Smooth muscle cell (in vitro differentiated cells): ENCODE measurements around the gene TMEM33. TPM values are rescaled to one million over a fixed set of nuclear protein-coding genes. Genes with fewer than 3 reads are reported as not detected.

Experiments used
- DNase-seq: peaks from one replicate; lab custom pipeline; 2025; ENCODE audit not compliant: unreplicated experiment; lab: John Stamatoyannopoulos, UW
- H2AFZ ChIP-seq: fragments of 200-600 bp; sonication (generic); 2 replicates; pipeline ENCODE4 v1.6.0; 2016; ENCODE audit warnings: antibody characterized with exemption, low read depth, mild to moderate bottlenecking
- H3F3A ChIP-seq: fragments of 200-600 bp; sonication (generic); 2 replicates; pipeline ENCODE4 v1.6.0; 2017; ENCODE audit warnings: antibody characterized with exemption, low read depth
- H3K27ac ChIP-seq: fragments of 200-600 bp; sonication (generic); 2 replicates; pipeline ENCODE4 v1.5.1; 2016; ENCODE audit warnings: low read depth, mild to moderate bottlenecking
- H3K27me3 ChIP-seq: fragments of 200-600 bp; sonication (generic); 2 replicates; pipeline ENCODE4 v1.6.1; 2016; ENCODE audit warnings: low read depth, mild to moderate bottlenecking
- H3K36me3 ChIP-seq: fragments of 200-600 bp; sonication (generic); 2 replicates; pipeline ENCODE4 v1.5.1; 2016; ENCODE audit warnings: low read depth
- H3K4me1 ChIP-seq: fragments of 200-600 bp; sonication (generic); 2 replicates; pipeline ENCODE4 v1.5.1; 2016; ENCODE audit warnings: low read depth
- H3K4me2 ChIP-seq: fragments of 200-600 bp; sonication (generic); 2 replicates; pipeline ENCODE4 v1.6.0; 2016; ENCODE audit warnings: mild to moderate bottlenecking
- H3K4me3 ChIP-seq: fragments of 200-600 bp; sonication (generic); 2 replicates; pipeline ENCODE4 v1.5.1; 2016; ENCODE audit warnings: mild to moderate bottlenecking
- H3K79me2 ChIP-seq: fragments of 200-600 bp; sonication (generic); 2 replicates; pipeline ENCODE4 v1.6.0; 2016; ENCODE audit warnings: low read depth, mild to moderate bottlenecking
- H3K9ac ChIP-seq: fragments of 200-600 bp; sonication (generic); 2 replicates; pipeline ENCODE4 v1.6.0; 2016; ENCODE audit warnings: low read depth
- H3K9me3 ChIP-seq: fragments of 200-600 bp; sonication (generic); replicated peaks from 2 replicates; pipeline ENCODE4 v1.5.1; 2016; ENCODE audit warnings: low read depth
- H4K20me1 ChIP-seq: fragments of 200-600 bp; sonication (generic); 2 replicates; pipeline ENCODE4 v1.6.0; 2016; ENCODE audit warnings: low read depth
- WGBS: methylation state at CpG from one replicate; pipeline ENCODE4 v1.1.7; 2016; ENCODE audit warnings: low lambda C conversion rate; 5-methylcytosine and 5-hydroxymethylcytosine counted together
- polyA plus RNA-seq: library from polyadenylated mRNA; unstranded; fragments of >200 nt; fragmentation: Nextera tagmentation; extraction: Ambion mirVana; gene quantifications from 2 replicates; pipeline ENCODE4 v1.2.1, GENCODE V29; 2016
- total RNA-seq: library from RNA; depleted of rRNA; stranded (reverse); fragments of >200 nt; gene quantifications from 2 replicates; pipeline ENCODE4 v1.2.3, GENCODE V29; 2014
- TF ChIP-seq, protein P1 (sequence below): fragments of 200-600 bp; sonication (generic); IDR thresholded peaks from 2 replicates; pipeline ENCODE4 v1.5.1; 2017; ENCODE audit warnings: borderline replicate concordance, mild to moderate bottlenecking, antibody characterized with exemption; ENCODE audit not compliant: insufficient read depth, poor library complexity, severe bottlenecking

TMEM33 gene
- total and polyA plus RNA-seq, 2 experiments from 2014 or later, result 20.8 to 75.3 TPM

DNA sequence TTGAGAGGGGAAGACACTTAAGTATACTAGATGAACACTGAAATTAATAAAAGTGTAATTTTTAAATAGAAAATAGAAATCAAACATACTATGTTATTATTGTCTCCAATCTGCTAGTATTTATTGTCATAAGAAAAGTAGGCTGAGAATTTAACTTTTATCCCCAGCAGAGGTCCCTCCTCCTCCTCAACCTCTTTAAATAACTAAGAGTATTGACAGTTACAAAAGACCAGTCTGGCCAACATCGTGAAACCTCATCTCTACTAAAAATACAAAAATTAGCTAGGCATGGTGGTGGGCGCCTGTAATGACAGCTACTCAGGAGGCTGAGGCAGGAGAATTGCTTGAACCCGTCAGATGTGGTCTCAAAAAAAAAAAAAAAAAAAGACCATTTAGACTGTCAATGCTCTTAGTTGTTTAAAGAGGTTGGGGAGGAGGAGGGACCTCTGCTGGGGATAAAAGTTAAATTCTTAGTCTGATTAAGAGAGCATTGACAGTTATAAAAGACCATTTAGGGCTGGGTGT, 59.3 kb downstream of the TMEM33 start:
- no peak for DNase-seq
- Histone ChIP-seq H3K79me2 (peaks cover 66% of the 10 kb centered on the region), H3K4me1 (peaks cover 19% of the 10 kb centered on the region), H3K27ac (no peak overlapping the region), H3K27me3 (no peaks in the 10 kb centered on the region), H4K20me1 (peaks cover 67% of the 10 kb centered on the region), H3K9me3 (no peaks in the 10 kb centered on the region), H3K9ac (no peak overlapping the region), H2AFZ (no peak overlapping the region), H3K4me3 (no peak overlapping the region), H3K4me2 (no peak overlapping the region), H3K36me3 (no peaks in the 10 kb centered on the region), H3F3A (no peaks in the 10 kb centered on the region)
- WGBS, result 86% methylated on average over 3 of the region's 3 CpGs
- TF ChIP-seq, protein P1, sequence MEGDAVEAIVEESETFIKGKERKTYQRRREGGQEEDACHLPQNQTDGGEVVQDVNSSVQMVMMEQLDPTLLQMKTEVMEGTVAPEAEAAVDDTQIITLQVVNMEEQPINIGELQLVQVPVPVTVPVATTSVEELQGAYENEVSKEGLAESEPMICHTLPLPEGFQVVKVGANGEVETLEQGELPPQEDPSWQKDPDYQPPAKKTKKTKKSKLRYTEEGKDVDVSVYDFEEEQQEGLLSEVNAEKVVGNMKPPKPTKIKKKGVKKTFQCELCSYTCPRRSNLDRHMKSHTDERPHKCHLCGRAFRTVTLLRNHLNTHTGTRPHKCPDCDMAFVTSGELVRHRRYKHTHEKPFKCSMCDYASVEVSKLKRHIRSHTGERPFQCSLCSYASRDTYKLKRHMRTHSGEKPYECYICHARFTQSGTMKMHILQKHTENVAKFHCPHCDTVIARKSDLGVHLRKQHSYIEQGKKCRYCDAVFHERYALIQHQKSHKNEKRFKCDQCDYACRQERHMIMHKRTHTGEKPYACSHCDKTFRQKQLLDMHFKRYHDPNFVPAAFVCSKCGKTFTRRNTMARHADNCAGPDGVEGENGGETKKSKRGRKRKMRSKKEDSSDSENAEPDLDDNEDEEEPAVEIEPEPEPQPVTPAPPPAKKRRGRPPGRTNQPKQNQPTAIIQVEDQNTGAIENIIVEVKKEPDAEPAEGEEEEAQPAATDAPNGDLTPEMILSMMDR, result no peak

DNA sequence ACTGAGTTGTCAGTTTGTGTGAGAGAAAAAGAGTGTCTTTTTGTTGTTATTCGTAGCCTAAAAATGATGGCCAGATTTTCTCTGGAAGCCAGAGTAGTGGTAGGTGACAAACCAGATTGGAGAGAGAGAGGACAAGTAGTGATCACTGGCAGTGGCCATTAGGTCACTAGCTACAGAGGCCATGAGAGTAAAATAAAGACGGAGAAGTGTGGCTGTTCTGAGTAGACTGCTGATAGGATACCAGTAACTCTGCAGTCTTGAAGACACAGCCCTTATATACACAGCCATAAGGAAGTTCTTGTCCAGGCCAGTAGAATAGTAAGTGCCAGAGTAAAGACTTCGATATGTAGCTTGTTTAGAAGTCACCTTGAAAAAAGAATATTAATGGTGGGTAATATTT, 62.8 kb downstream of the TMEM33 start:
- Histone ChIP-seq H3K4me3 (no peak overlapping the region), H3K79me2 (peaks cover 65% of the 10 kb centered on the region), H3K4me2 (no peak overlapping the region), H4K20me1 (peaks cover 82% of the 10 kb centered on the region), H3K4me1 (no peaks in the 10 kb centered on the region), H3K9me3 (no peaks in the 10 kb centered on the region), H3K27me3 (no peaks in the 10 kb centered on the region), H2AFZ (no peak overlapping the region), H3K9ac (no peak overlapping the region), H3K36me3 (no peaks in the 10 kb centered on the region), H3K27ac (no peak overlapping the region), H3F3A (no peaks in the 10 kb centered on the region)
- WGBS, result 97% methylated on average over 3 of the region's 3 CpGs
- no peak for DNase-seq
- TF ChIP-seq, protein P1, result no peak

DNA sequence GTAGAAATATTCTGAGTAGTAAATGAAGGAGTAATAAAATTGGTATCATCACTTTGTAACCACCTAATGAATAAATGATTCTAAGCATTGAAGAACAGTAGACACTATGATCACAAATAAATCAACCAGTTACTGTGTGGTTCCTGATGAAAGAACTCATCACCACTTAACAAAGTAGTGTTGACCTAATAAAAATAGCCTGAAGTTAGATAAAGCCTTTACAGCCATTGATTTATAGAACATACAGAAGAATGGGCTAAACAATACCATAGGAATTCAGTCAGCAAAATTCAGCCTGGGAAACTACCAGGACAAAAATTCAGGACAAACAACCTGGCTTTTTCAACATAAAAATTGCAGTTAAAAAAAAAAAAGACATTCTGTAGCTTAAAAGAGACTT, 64.1 kb downstream of the TMEM33 start:
- H3K4me2 ChIP-seq, result no peak overlapping the region
- no peak overlapping the region for H3K27ac ChIP-seq
- peaks cover 68% of the 10 kb centered on the region for H3K79me2 ChIP-seq
- H4K20me1 ChIP-seq, result peaks cover 84% of the 10 kb centered on the region
- H3K4me3 ChIP-seq, result no peak overlapping the region
- DNase-seq, result no peak
- H3K27me3 ChIP-seq, result no peaks in the 10 kb centered on the region
- H3K36me3 ChIP-seq, result no peaks in the 10 kb centered on the region
- H2AFZ ChIP-seq, result no peak overlapping the region
- no peaks in the 10 kb centered on the region for H3K9me3 ChIP-seq
- H3K4me1 ChIP-seq, result no peaks in the 10 kb centered on the region
- no peak overlapping the region for H3K9ac ChIP-seq
- no peaks in the 10 kb centered on the region for H3F3A ChIP-seq
- TF ChIP-seq, protein P1, result no peak

DNA sequence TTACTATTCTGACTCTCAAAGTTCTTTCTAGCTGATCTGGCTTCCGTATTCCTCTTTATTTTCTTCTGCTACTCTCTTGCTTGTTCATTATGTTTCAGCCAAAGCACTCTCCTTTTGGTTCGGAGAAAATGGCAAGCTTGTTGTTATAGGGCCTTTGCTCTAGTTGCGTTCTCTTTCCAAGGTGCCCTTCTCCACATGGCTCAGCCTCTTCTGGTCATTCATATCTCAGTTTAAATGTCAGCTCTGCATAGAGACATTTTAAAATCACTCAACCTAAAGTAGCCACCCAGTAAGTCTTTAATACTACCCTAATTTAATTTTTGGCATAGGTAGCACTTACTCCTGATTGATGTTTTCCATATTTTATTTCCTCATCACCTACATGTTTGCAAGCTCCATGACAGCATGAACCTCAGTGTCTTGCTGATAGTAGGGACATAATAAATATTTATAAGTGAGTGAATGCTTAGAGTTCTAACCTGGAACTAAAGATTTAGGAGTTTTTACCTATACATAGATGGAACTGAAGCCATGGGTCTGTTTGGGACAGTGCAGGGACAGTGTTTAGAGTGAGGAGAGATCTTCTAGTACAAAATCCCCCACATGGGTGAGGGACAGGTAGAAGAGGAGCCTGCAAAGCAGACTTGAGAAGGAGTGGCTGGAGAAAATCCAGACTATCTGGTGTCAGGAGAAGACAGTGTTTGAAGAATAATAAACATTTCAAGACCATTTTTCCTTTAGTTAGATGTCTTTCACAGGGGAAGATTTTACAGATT, 73.0 kb downstream of the TMEM33 start:
- Histone ChIP-seq H3K9ac (no peak overlapping the region), H2AFZ (no peak overlapping the region), H3K27ac (no peak overlapping the region), H3K9me3 (no peaks in the 10 kb centered on the region), H3K4me1 (no peaks in the 10 kb centered on the region), H4K20me1 (peaks cover 78% of the 10 kb centered on the region), H3K4me2 (no peak overlapping the region), H3K27me3 (no peaks in the 10 kb centered on the region), H3F3A (no peaks in the 10 kb centered on the region), H3K36me3 (no peaks in the 10 kb centered on the region), H3K79me2 (peaks cover 51% of the 10 kb centered on the region), H3K4me3 (no peak overlapping the region)
- TF ChIP-seq, protein P1, result no peak
- 97% methylated on average over 3 of the region's 3 CpGs for WGBS
- no peak for DNase-seq
